Natural killer cell (primary cell): ENCODE results near the gene ACOT7. TPM values are rescaled to one million over a fixed set of nuclear protein-coding genes. Genes with fewer than 3 reads are reported as not detected.

Source experiments
- ATAC-seq, 3 donors: fragments of 150-1000 bp in 2 of 3; fragments of 200-7000 bp in 1 of 3; cut with Tn5 transposase; 1 replicate in 1 of 3; 2 replicates in 2 of 3; pipeline ENCODE4 v1.10.0; 2021; ENCODE audit warnings: mild to moderate bottlenecking in 2 of 3, moderate library complexity in 2 of 3
- DNase-seq, 2 donors: peaks; one replicate each; pipeline versions ENCODE4 v3.0.0 to v3.0.0-alpha.2; 2013 to 2021; ENCODE audit warnings: mixed read lengths in 1 of 2
- H3K27ac ChIP-seq: one replicate; pipeline ENCODE4 v1.5.1; 2013; ENCODE audit warnings: mild to moderate bottlenecking, low read length
- H3K27me3 ChIP-seq: one replicate; pipeline ENCODE4 v1.6.1; 2013; ENCODE audit warnings: low read length; ENCODE audit not compliant: control insufficient read depth, insufficient read depth
- H3K36me3 ChIP-seq: one replicate; pipeline ENCODE4 v1.6.1; 2013; ENCODE audit warnings: low read length; ENCODE audit not compliant: control insufficient read depth, insufficient read depth
- H3K4me1 ChIP-seq: one replicate; pipeline ENCODE4 v1.6.1; 2013; ENCODE audit warnings: low read length; ENCODE audit not compliant: control insufficient read depth, insufficient read depth
- H3K4me3 ChIP-seq: one replicate; pipeline ENCODE4 v1.5.1; 2013; ENCODE audit warnings: low read length
- H3K9me3 ChIP-seq: one replicate; pipeline ENCODE4 v1.6.1; 2013; ENCODE audit warnings: low read length; ENCODE audit not compliant: control insufficient read depth, insufficient read depth
- H3K27ac Mint-ChIP-seq, 2 donors: one replicate each; pipeline ENCODE4 v1.8.0; 2022; ENCODE audit warnings: mild to moderate bottlenecking in 2 of 2, mixed read lengths in 2 of 2, moderate library complexity in 1 of 2
- H3K27me3 Mint-ChIP-seq, 2 donors: one replicate each; pipeline ENCODE4 v1.8.0; 2022; ENCODE audit warnings: low read depth in 2 of 2, mixed read lengths in 2 of 2
- H3K36me3 Mint-ChIP-seq: one replicate; pipeline ENCODE4 v1.8.0; 2022; ENCODE audit warnings: mixed read lengths
- H3K4me1 Mint-ChIP-seq, 2 donors: one replicate each; pipeline ENCODE4 v1.8.0; 2022; ENCODE audit warnings: mixed read lengths in 2 of 2
- H3K4me3 Mint-ChIP-seq: one replicate; pipeline ENCODE4 v1.8.0; 2022; ENCODE audit warnings: mild to moderate bottlenecking, moderate library complexity, mixed read lengths
- H3K9me3 Mint-ChIP-seq, 2 donors: one replicate each; pipeline ENCODE4 v1.8.0; 2022; ENCODE audit warnings: mixed read lengths in 2 of 2
- WGBS: methylation state at CpG from one replicate; pipeline ENCODE4 v1.1.7; 2013; ENCODE audit warnings: missing lambda C conversion rate; ENCODE audit not compliant: insufficient coverage; 5-methylcytosine and 5-hydroxymethylcytosine counted together
- intact Hi-C: fragments of 100-400 bp; cut with micrococcal nuclease; formaldehyde crosslinking; loops from one replicate; pipeline ENCODE4 v1.14.2; 2022
- total RNA-seq, 4 donors: library from RNA; stranded (reverse); fragments of 120-200 nt in 1 of 4; gene quantifications; one replicate each; pipeline versions ENCODE4 v1.2.3 to v1.2.4, GENCODE V29; 2013 to 2022
- TF ChIP-seq, protein P1 (sequence below): fragments of 200-600 bp; IDR thresholded peaks from one replicate; pipeline ENCODE4 v1.8.0; 2022; ENCODE audit warnings: antibody characterized with exemption

ACOT7 gene
- total RNA-seq, 3 donors from 2014 or later (not counting 1 experiment from before 2014, with no cell fraction given): 11.5 to 16.9 (median 15.4) TPM

DNA sequence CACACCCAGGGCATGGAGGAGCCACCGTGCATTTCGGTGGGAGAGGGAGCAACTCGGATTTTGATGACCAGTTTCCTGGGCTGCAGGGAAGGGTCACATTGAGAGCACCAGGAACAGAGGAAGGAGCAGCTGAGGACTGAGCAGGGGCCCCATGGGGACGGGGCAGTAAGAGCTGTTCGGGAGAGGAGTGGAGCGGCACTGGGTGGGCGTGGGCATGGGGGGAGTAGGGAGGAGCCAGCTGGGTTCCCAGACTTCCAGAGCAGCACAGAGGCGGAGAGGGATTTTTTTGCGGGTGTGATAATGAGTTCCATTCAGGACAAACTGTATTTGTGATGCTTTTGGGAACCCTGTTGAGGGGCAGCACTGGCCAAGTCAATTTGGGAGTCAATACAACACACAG lies 115.3 kb downstream of the ACOT7 start:
- Mint-ChIP-seq H3K36me3 (no peaks in the 10 kb centered on the region), H3K9me3 (no peaks in the 10 kb centered on the region), H3K27me3 (no peaks in the 10 kb centered on the region), H3K27ac (peak overlapping the region in 1 of 2 donors; percentile 43), H3K4me3 (no peak overlapping the region), H3K4me1 (peaks cover 0 to 5% of the 10 kb centered on the region in 2 donors)
- intact Hi-C loops: no loop called here
- Histone ChIP-seq H3K36me3 (no peaks in the 10 kb centered on the region), H3K27me3 (no peaks in the 10 kb centered on the region), H3K9me3 (no peaks in the 10 kb centered on the region), H3K27ac (no peak overlapping the region), H3K4me3 (no peak overlapping the region), H3K4me1 (no peaks in the 10 kb centered on the region)
- 94% methylated on average over 9 of the region's 9 CpGs for WGBS
- DNase-seq (no peak), ATAC-seq (no peak)
- TF ChIP-seq, protein P1, sequence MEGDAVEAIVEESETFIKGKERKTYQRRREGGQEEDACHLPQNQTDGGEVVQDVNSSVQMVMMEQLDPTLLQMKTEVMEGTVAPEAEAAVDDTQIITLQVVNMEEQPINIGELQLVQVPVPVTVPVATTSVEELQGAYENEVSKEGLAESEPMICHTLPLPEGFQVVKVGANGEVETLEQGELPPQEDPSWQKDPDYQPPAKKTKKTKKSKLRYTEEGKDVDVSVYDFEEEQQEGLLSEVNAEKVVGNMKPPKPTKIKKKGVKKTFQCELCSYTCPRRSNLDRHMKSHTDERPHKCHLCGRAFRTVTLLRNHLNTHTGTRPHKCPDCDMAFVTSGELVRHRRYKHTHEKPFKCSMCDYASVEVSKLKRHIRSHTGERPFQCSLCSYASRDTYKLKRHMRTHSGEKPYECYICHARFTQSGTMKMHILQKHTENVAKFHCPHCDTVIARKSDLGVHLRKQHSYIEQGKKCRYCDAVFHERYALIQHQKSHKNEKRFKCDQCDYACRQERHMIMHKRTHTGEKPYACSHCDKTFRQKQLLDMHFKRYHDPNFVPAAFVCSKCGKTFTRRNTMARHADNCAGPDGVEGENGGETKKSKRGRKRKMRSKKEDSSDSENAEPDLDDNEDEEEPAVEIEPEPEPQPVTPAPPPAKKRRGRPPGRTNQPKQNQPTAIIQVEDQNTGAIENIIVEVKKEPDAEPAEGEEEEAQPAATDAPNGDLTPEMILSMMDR: no peak

DNA sequence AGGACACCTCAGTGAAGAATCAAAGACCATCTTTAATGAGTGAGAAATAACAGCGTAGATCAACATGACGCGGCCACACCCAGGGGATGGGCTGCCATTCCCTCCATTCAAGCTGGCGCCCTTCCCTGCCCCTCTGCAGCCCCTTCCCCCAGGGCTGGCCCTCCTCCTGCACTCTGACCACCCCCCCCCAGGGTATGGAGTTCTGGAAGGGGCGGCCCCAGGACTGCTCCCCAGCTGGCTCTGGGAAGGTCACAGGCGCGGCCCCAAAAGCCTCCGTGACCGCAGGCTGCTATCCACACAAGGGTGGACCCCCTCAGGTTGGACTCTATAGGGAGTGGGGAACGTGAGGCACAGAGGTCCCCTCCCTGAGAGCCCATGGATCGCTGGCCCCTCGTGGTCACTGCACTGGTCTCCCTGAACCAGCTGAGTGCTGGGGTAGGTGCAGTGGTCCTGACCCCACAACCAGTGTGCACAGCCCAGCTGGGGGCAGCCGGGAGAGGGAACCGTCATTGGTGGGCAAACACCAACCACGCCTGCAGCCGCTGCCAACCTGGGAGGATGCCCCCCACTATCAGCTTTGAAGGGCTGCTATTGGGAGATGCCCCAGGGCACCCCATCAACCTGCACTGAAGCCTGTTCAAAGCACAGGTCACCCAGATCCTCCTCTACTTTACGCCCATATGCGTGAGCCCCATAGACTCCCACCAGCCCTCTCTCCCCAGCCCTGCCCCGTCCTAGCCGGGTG lies 116.6 kb downstream of the ACOT7 start:
- Mint-ChIP-seq H3K4me3 (no peak overlapping the region), H3K27ac (peak overlapping the region in 1 of 2 donors; percentile 45), H3K4me1 (peaks cover 0 to 5% of the 10 kb centered on the region in 2 donors), H3K9me3 (no peaks in the 10 kb centered on the region), H3K36me3 (no peaks in the 10 kb centered on the region), H3K27me3 (no peaks in the 10 kb centered on the region)
- TF ChIP-seq, protein P1: no peak
- 95% methylated on average over 20 of the region's 20 CpGs for WGBS
- DNase-seq (no peak), ATAC-seq (no peak)
- Histone ChIP-seq H3K27me3 (no peaks in the 10 kb centered on the region), H3K9me3 (no peaks in the 10 kb centered on the region), H3K4me3 (no peak overlapping the region), H3K27ac (no peak overlapping the region), H3K36me3 (no peaks in the 10 kb centered on the region), H3K4me1 (no peaks in the 10 kb centered on the region)
- intact Hi-C loops: no loop called here

DNA sequence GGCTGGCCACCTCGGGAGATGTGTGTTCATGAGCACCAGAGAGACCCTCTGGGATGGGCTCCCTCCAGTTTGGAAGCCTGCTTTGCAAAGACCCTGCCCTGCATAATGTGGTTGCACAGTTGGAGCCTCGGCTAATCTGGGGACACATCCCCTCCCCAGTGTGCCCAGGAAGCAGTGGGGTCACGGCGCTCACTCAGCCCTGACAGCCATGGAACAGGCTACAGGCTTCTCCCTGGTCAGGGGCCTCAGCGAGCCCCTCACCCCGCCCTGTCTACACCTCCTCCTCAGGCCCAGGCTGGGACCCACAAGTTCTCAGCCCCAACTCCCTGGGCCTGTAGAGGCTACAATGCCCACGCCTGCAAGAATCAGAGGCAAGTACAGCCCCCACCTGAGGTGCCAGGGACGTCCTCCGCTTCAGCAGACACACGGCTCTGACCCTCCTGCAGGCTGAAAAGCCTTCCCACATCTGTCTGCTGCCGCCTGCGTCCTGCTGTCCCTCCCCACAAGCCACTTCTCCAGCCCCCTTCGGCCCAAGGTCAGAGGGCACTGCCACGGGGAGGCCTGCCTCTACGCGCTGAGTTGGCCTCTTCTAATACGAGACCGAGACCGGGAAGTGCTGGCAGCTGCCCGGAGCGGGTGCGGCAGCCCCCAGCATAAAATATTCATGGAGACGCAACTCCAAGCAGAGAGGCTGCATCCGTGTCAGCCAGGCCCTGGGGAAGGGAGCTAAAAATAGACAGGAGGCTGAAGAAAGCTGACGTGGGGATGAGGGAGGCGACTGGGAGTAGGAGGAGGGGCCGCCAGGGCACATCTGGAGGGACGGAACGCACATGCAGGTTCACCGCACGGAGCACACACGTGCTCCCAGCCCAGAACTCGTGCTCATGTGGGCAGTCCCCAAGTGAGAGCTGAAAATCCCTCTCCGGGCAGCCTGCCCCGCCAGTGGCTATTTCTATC lies 117.5 kb downstream of the ACOT7 start:
- no peaks in the 10 kb centered on the region for H3K27me3 Mint-ChIP-seq
- WGBS: 93% methylated on average over 35 of the region's 35 CpGs

More for the DNA sequence above, 117.5 kb downstream of the ACOT7 start:
- Mint-ChIP-seq H3K4me1 (peaks cover 0 to 5% of the 10 kb centered on the region in 2 donors), H3K4me3 (no peak overlapping the region), H3K36me3 (no peaks in the 10 kb centered on the region), H3K27ac (no peak overlapping the region), H3K9me3 (no peaks in the 10 kb centered on the region)
- TF ChIP-seq, protein P1: no peak
- ATAC-seq (no peak), DNase-seq (no peak)
- Histone ChIP-seq H3K36me3 (no peaks in the 10 kb centered on the region), H3K27ac (no peak overlapping the region), H3K4me3 (no peak overlapping the region), H3K4me1 (no peaks in the 10 kb centered on the region), H3K27me3 (no peaks in the 10 kb centered on the region), H3K9me3 (no peaks in the 10 kb centered on the region)
- intact Hi-C loops: no loop called here
